Medulla oblongata (tissue), 1 donor: ENCODE data around the gene MZT2A.
"Not testable (repeated sequence)": the region's sequence is repeated elsewhere in the genome, so short reads cannot be mapped to it uniquely, and the experiment has no call there.

ENCODE experiments used
- DNase-seq: peaks from one replicate; pipeline ENCODE4 v3.0.0-alpha.2; 2015; ENCODE audit errors: extremely low spot score

Gene MZT2A

GRCh38 chr2:131454914-131455313, 37.3 kb downstream of the MZT2A start:
- not testable (repeated sequence) for DNase-seq

- not testable (repeated sequence) for DNase-seq
These were observed 40.8 kb downstream of the MZT2A start for GRCh38 chr2:131451265-131451949.

GRCh38 chr2:131447981-131448380, 44.2 kb downstream of the MZT2A start:
- DNase-seq = not testable (repeated sequence)

DNA sequence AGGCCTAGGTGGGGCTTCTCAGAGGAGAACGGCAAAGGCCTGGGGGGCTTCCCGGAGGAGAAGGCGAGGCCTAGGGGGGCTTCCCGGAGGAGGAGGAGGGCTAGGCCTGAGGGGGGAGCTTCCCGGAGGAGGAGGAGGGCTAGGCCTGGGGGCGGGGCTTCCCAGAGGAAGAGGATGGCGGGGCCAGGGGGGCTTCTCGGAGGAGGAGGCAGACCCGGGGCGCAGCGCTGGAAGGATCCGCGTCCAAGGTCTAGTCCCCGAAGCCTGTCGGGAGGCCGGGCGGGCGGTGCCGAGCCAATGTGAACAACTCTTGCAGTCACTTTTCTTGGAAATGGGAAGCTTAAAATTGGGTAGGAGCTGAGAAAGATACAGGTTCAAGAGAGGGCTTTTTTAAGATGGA, 46.3 kb downstream of the MZT2A start:
- DNase-seq = no peak

- not testable (repeated sequence) for DNase-seq
These were observed 46.7 kb downstream of the MZT2A start for GRCh38 chr2:131445515-131445797.

GRCh38 chr2:131444736-131445514, 47.3 kb downstream of the MZT2A start:
- not testable (repeated sequence) for DNase-seq

- not testable (repeated sequence) for DNase-seq
These were observed 51.3 kb downstream of the MZT2A start for GRCh38 chr2:131440742-131441468.
